ENCODE measurements around the gene RUNX2.

Gene RUNX2

DNA sequence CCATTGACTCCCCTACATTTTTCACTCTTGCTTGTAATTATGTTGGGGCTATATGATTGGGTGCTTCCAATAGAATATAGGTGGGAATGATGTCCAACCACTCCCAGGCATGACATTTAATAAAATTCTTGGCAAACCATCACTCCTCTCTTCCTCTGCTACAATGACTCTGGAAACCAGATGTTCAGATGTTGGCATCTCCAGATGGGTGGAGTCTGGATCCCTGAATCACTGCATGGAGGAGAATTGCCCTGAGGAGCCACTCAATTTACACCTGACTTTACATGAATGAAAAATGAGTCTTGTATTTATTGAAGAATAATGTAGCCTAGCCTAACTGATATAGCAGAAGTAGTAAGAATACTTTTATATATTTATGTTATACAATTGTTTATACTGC lies 356.3 kb downstream of the RUNX2 start:
- DNase-seq (ENCODE audit: extremely low read depth, low read depth) = no peak
- TF ChIP-seq, protein P1, sequence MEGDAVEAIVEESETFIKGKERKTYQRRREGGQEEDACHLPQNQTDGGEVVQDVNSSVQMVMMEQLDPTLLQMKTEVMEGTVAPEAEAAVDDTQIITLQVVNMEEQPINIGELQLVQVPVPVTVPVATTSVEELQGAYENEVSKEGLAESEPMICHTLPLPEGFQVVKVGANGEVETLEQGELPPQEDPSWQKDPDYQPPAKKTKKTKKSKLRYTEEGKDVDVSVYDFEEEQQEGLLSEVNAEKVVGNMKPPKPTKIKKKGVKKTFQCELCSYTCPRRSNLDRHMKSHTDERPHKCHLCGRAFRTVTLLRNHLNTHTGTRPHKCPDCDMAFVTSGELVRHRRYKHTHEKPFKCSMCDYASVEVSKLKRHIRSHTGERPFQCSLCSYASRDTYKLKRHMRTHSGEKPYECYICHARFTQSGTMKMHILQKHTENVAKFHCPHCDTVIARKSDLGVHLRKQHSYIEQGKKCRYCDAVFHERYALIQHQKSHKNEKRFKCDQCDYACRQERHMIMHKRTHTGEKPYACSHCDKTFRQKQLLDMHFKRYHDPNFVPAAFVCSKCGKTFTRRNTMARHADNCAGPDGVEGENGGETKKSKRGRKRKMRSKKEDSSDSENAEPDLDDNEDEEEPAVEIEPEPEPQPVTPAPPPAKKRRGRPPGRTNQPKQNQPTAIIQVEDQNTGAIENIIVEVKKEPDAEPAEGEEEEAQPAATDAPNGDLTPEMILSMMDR (IDR thresholded peaks at IDR 0.05; ENCODE audit: low read depth, low read length) = no peak

DNA sequence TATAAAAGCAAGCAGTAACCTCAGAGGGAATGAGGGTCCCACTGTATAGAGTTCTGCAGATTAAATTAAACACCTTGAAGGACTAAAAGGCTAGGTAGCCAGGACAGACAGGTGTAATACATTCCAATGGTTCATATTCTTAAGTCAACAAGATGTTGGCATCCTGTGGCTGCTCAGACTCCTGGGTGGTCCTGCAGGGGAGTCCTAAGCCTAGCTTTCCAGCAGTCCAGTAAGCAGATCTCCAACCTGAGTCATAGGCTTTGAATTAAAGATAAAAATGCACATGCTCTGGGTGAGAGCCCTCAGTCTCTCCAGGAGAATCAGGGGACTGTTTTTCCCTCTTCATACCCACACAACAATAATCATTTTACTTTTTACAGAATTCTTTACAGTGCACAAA lies 356.9 kb downstream of the RUNX2 start:
- no peak for DNase-seq (ENCODE audit: extremely low read depth, low read depth)
- TF ChIP-seq, protein P1 (IDR thresholded peaks at IDR 0.05; ENCODE audit: low read depth, low read length) = no peak

DNA sequence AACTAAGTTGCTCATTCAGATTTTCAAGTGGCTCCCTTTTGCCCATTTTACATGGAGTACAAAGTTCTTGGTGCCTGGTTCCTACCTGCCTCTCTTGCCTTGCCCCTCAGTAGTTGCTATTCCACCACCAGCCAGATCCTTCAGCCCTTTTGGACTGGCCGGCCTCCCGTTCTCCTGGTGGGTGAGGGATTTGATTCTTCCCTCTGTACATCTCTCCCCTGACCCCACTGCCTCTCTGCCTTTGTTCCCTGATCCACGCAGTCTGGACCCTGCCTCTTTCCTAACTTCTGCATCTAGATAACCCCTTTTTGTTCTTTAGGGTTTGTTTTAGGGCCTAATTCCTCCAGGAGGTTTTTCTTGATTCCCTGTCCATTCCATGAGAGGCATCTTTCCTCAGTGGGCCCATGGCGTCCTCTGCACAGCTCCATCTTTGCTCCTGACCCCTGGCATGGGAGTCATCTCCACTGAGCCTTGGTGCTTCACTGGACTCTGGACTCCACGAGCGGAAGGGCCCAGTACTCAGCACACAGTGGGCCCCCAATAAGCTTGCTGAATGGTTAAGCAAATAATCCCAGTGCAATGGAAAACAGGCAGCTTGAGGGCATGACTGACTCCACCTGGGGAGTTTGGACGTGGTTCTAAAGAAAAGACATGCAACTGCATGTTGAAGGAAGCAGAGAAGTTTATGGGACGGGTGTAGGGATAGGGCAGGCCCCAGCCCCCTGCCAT lies 358.9 kb downstream of the RUNX2 start:
- TF ChIP-seq, protein P1 (IDR thresholded peaks at IDR 0.05; ENCODE audit: low read depth, low read length) = no peak
- DNase-seq (ENCODE audit: extremely low read depth, low read depth) = no peak

DNA sequence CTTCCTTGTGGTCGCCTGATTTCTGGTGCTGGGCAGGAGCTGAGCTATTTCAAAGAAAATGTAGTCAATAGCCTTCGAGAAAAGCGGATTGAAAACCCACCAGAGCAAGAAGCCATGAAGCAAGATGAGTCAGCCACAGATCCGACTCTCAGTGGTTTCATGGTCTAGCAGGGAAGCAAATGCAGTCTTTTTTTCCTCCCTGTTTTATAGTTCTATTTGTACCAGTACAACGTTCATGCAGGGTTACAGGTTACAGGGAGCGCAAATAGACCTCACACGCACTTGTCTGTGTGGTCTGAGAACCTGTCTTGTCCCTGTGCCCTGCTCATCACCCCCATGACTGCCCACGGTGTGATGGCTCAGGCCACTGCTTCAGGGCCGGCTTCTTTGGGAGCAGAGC lies 359.4 kb downstream of the RUNX2 start:
- TF ChIP-seq, protein P1 (IDR thresholded peaks at IDR 0.05; ENCODE audit: low read depth, low read length) = no peak
- DNase-seq (ENCODE audit: extremely low read depth, low read depth) = no peak

DNA sequence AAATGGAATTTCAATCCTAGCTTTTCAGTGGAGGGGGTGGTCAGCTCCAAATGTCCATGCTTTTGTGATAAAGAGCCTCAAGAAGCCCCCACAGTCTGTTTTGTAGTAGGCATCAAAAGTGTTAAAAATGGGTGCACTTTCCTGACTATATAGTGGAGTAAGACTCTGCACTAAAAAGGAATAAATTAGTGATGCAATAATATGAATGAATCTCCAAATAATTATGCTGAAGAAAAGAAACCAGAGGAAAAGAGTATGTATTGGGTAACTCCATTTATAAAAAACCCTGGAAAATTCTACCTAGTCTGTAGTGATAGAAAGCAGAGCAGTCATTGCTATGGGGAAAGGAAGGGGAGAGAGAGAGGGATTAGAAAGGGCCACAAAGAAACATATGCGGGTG lies 360.1 kb downstream of the RUNX2 start:
- TF ChIP-seq, protein P1 (IDR thresholded peaks at IDR 0.05; ENCODE audit: low read depth, low read length) = no peak
- no peak for DNase-seq (ENCODE audit: extremely low read depth, low read depth)

DNA sequence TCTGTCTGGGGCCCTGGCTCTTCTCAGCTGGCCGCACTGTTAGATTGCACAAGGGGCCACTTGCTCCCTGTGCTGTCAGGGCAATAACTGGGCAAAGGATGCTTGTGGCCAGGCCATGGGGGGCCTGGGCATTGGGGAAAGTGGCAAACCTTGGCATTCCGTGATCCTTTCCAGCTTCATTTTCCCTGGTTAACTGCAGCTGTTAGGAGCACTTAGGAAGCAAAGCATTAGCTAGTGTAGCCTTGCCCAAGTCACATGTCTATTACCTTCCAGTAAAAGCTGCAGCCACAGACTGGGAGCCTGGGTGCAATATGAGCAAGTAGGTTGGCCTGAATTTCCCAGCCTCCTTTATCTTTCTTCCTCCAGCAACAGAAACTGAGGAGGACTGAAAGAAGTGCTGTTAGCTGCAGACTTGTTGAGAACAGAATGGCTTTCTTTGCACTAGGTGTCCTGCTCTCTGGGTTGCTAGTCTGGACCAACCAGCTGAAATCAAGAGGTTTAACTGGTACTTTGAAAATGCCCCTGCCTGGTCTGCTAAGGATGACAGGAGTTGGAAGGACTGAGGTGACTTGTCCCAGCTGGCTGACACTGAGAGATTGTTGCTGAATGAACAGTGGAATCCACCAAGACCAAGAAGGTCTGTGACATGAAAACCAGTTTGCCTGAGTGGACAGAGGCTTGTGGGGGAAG lies 361.9 kb downstream of the RUNX2 start:
- TF ChIP-seq, protein P1 (IDR thresholded peaks at IDR 0.05; ENCODE audit: low read depth, low read length) = no peak
- no peak for DNase-seq (ENCODE audit: extremely low read depth, low read depth)

DNA sequence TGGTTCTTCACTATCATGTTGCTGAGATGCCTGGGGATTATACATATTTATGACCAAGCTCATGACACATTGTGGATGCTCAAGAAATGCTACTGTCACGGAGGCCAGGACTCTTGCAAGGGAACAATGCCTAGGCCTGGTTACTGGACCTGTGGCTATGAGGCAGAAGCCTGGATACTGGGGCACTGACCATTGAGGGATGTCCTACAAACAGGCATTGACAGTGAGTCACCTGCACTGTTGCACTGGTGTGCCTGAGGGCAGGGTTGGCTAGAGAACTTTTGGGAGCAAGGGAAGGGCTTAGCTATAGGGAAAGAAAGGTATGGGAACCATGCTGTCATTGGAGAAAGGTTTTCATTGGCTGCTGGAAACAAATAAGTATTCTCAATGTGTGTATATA lies 362.7 kb downstream of the RUNX2 start:
- DNase-seq (ENCODE audit: extremely low read depth, low read depth) = no peak
- TF ChIP-seq, protein P1 (IDR thresholded peaks at IDR 0.05; ENCODE audit: low read depth, low read length) = no peak
